Peyer's patch (tissue), 4 donors: ENCODE data around the gene DIAPH2. TPM values are rescaled to one million over a fixed set of nuclear protein-coding genes. Genes with fewer than 3 reads are reported as not detected.

Experiments used
- DNase-seq, 3 donors: peaks; one replicate each; pipeline ENCODE4 v3.0.0-alpha.2; 2017 to 2019
- H3K27ac ChIP-seq, 4 donors: fragments of 200-600 bp; sonication (generic); one replicate each; pipeline ENCODE4 v1.5.1; 2016 to 2019
- H3K27me3 ChIP-seq, 2 donors: fragments of 200-600 bp; sonication (generic); one replicate each; pipeline ENCODE4 v1.5.1; 2019
- H3K36me3 ChIP-seq, 3 donors: fragments of 200-600 bp; sonication (generic); one replicate each; pipeline ENCODE4 v1.5.1; 2016 to 2019
- H3K4me1 ChIP-seq, 4 donors: fragments of 200-600 bp; sonication (generic); one replicate each; pipeline ENCODE4 v1.5.1; 2016 to 2019
- H3K4me3 ChIP-seq, 4 donors: fragments of 200-600 bp; sonication (generic); 1 replicate in 3 of 4; 2 replicates in 1 of 4; pipeline ENCODE4 v1.5.1; 2016 to 2019; ENCODE audit warnings: mild to moderate bottlenecking in 1 of 4
- H3K9me3 ChIP-seq, 4 donors: fragments of 200-600 bp; sonication (generic); one replicate each; pipeline ENCODE4 v1.5.1; 2016 to 2019; ENCODE audit warnings: mild to moderate bottlenecking in 1 of 4
- CTCF ChIP-seq, 6 experiments: fragments of 450-650 bp in 4 of 6; fragments of 200-600 bp in 2 of 6; sonication (generic) in 1 of 6; IDR thresholded peaks; one replicate each; pipeline ENCODE4 v1.5.1; 2017 to 2019; ENCODE audit warnings: antibody characterized with exemption in 6 of 6, mild to moderate bottlenecking in 3 of 6, moderate library complexity in 1 of 6
- POLR2A ChIP-seq, 2 donors: fragments of 450-650 bp; IDR thresholded peaks; one replicate each; pipeline ENCODE4 v1.5.1; 2017; ENCODE audit warnings: antibody characterized with exemption in 2 of 2, mild to moderate bottlenecking in 2 of 2, moderate library complexity in 2 of 2
- total RNA-seq, 4 donors: library from RNA; depleted of rRNA; stranded (reverse); fragments of >200 nt; gene quantifications; one replicate each; pipeline ENCODE4 v1.1.0, GENCODE V29; 2016

Gene DIAPH2
- total RNA-seq, 4 donors from 2014 or later = 15.1 to 114 (median 33.0) TPM

GRCh38 chrX:97529536-97530200 is 845.0 kb downstream of the DIAPH2 start:
- no peak for TF ChIP-seq CTCF (IDR thresholded peaks at IDR 0.05)
- no peak for TF ChIP-seq POLR2A (IDR thresholded peaks at IDR 0.05)
- H3K4me3 ChIP-seq = no peak overlapping the region
- H3K27ac ChIP-seq = no peak overlapping the region
- H3K9me3 ChIP-seq = no peaks in the 10 kb centered on the region
- no peaks in the 10 kb centered on the region for H3K4me1 ChIP-seq
- no peak for DNase-seq
- no peaks in the 10 kb centered on the region for H3K36me3 ChIP-seq
- H3K27me3 ChIP-seq = no peaks in the 10 kb centered on the region

GRCh38 chrX:97531825-97532224 is 847.2 kb downstream of the DIAPH2 start:
- Histone ChIP-seq H3K9me3 (no peaks in the 10 kb centered on the region), H3K4me1 (no peaks in the 10 kb centered on the region), H3K36me3 (no peaks in the 10 kb centered on the region), H3K27ac (no peak overlapping the region), H3K27me3 (no peaks in the 10 kb centered on the region), H3K4me3 (no peak overlapping the region)
- DNase-seq = no peak
- TF ChIP-seq POLR2A (IDR thresholded peaks at IDR 0.05) = no peak
- no peak for TF ChIP-seq CTCF (IDR thresholded peaks at IDR 0.05)

GRCh38 chrX:97538745-97539144 is 854.1 kb downstream of the DIAPH2 start:
- no peak for TF ChIP-seq POLR2A (IDR thresholded peaks at IDR 0.05)
- TF ChIP-seq CTCF (IDR thresholded peaks at IDR 0.05) = no peak
- no peak overlapping the region for H3K4me3 ChIP-seq
- H3K36me3 ChIP-seq = no peaks in the 10 kb centered on the region

GRCh38 chrX:97539970-97540519 is 855.4 kb downstream of the DIAPH2 start:
- DNase-seq = no peak
- no peaks in the 10 kb centered on the region for H3K36me3 ChIP-seq

More at GRCh38 chrX:97538745-97539144, 854.1 kb downstream of the DIAPH2 start:
- DNase-seq = no peak
- no peaks in the 10 kb centered on the region for H3K27me3 ChIP-seq
- H3K9me3 ChIP-seq = no peaks in the 10 kb centered on the region
- H3K4me1 ChIP-seq = no peaks in the 10 kb centered on the region
- no peak overlapping the region for H3K27ac ChIP-seq

GRCh38 chrX:97547877-97548578 is 863.4 kb downstream of the DIAPH2 start:
- TF ChIP-seq POLR2A (IDR thresholded peaks at IDR 0.05) (no peak), CTCF (IDR thresholded peaks at IDR 0.05) (no peak)
- Histone ChIP-seq H3K36me3 (no peaks in the 10 kb centered on the region), H3K27me3 (no peaks in the 10 kb centered on the region), H3K4me1 (no peaks in the 10 kb centered on the region), H3K4me3 (no peak overlapping the region), H3K27ac (no peak overlapping the region), H3K9me3 (no peaks in the 10 kb centered on the region)
- DNase-seq = no peak

More at GRCh38 chrX:97539970-97540519, 855.4 kb downstream of the DIAPH2 start:
- Histone ChIP-seq H3K4me3 (no peak overlapping the region), H3K27ac (no peak overlapping the region), H3K27me3 (no peaks in the 10 kb centered on the region), H3K9me3 (no peaks in the 10 kb centered on the region), H3K4me1 (no peaks in the 10 kb centered on the region)
- no peak for TF ChIP-seq POLR2A (IDR thresholded peaks at IDR 0.05)
- TF ChIP-seq CTCF (IDR thresholded peaks at IDR 0.05) = no peak
